EH (cell line): ENCODE results near the gene PIEZO1.

ENCODE experiments used
- DNase-seq: peaks from one replicate; pipeline ENCODE4 v3.0.0-alpha.2; 2015; ENCODE audit warnings: low read depth

Gene PIEZO1

GRCh38 chr16:88705801-88706228, 79.2 kb downstream of the PIEZO1 start:
- DNase-seq, result no peak

GRCh38 chr16:88705076-88705684, 79.8 kb downstream of the PIEZO1 start:
- peak; percentile 33 for DNase-seq

GRCh38 chr16:88703486-88704309, 81.3 kb downstream of the PIEZO1 start:
- no peak for DNase-seq

- no peak for DNase-seq
These were observed 82.4 kb downstream of the PIEZO1 start for GRCh38 chr16:88702371-88703210.

GRCh38 chr16:88701581-88702370, 83.2 kb downstream of the PIEZO1 start:
- no peak for DNase-seq

GRCh38 chr16:88700636-88701482, 84.2 kb downstream of the PIEZO1 start:
- peak; percentile 75 for DNase-seq

GRCh38 chr16:88700322-88700635, 84.7 kb downstream of the PIEZO1 start:
- DNase-seq, result no peak

- no peak for DNase-seq
These were observed 85.8 kb downstream of the PIEZO1 start for GRCh38 chr16:88699180-88699579.

GRCh38 chr16:88698646-88699045, 86.4 kb downstream of the PIEZO1 start:
- no peak for DNase-seq

GRCh38 chr16:88697831-88698615, 87.0 kb downstream of the PIEZO1 start:
- DNase-seq, result no peak

- DNase-seq, result no peak
These were observed 87.7 kb downstream of the PIEZO1 start for GRCh38 chr16:88697116-88697830.

GRCh38 chr16:88696441-88696840, 88.6 kb downstream of the PIEZO1 start:
- no peak for DNase-seq

GRCh38 chr16:88695753-88696152, 89.3 kb downstream of the PIEZO1 start:
- DNase-seq, result no peak

- no peak for DNase-seq
These were observed 89.8 kb downstream of the PIEZO1 start for GRCh38 chr16:88695218-88695617.

- DNase-seq, result no peak
These were observed 90.6 kb downstream of the PIEZO1 start for GRCh38 chr16:88694221-88695087.

- no peak for DNase-seq
These were observed 91.4 kb downstream of the PIEZO1 start for GRCh38 chr16:88693420-88694177.

- no peak for DNase-seq
These were observed 92.2 kb downstream of the PIEZO1 start for GRCh38 chr16:88692861-88693260.
